Renal pelvis (tissue), 4 donors: ENCODE measurements around the gene TAF6. TPM values are rescaled to one million over a fixed set of nuclear protein-coding genes. Genes with fewer than 3 reads are reported as not detected.

ENCODE experiments used
- DNase-seq: peaks from one replicate; pipeline ENCODE4 v3.0.0-alpha.2; 2013
- polyA plus RNA-seq, 3 donors: library from polyadenylated mRNA; unstranded; fragments of 120-200 nt; gene quantifications; one replicate each; pipeline ENCODE4 v1.2.1, GENCODE V29; 2013; ENCODE audit not compliant: insufficient read length in 3 of 3

Gene TAF6
- polyA plus RNA-seq, 3 donors, result 65.8 to 72.3 (median 69.2) TPM

DNA sequence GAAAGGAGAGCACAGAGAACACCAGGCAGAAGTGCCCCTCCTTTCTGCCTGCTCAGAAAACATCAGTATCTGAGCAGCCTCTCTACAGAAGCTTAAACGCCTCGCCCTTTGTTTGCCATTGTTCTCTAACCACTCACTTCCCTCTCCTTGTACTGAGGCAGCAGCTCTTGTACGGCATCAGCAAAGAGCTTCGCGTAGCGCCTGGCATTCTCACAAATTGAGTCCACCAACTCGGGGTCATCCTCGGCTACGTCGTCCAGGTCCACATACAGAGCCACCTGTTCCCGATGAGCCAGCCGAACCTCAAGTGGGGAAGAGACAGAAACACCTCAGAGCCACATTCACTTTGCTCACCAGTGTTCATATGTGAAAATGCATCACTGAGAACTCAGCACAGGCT lies 19.7 kb downstream of the TAF6 start:
- DNase-seq, result no peak

DNA sequence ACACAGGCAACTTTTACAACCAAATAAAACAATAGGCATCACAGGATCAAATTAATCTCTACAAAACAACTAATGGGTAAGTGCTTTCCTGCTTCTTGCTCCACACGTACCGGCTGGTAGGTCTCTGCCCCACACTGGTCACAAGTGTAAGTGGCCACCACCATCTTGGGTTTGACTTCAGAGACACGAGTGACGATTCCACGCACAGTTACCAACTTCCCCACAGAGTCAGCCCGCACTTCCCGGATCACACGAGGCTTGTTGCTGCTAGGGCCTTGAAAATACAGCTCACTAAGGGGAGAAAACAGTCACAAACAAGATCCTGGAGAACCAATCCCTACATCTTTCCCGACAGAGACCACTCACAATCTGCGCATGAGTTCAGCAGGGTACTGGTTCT lies 20.2 kb downstream of the TAF6 start:
- no peak for DNase-seq

DNA sequence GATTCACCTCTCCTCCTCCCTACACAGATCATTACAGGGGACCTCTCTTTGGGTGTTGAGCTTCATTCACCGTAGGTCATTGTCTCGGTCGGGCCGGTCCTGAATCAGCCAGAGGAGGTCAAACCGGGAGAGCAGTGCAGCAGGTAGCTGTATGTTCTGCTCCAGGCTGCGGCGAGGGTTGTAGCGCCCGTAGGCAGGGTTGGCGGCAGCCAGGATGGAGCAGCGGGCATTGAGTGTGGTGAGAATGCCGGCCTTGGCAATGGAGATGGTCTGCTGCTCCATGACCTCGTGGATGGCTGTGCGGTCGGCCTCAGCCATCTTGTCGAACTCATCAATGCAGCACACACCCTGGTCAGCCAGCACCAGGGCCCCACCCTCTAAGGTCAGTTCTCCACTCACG lies 23.5 kb downstream of the TAF6 start:
- DNase-seq, result no peak

DNA sequence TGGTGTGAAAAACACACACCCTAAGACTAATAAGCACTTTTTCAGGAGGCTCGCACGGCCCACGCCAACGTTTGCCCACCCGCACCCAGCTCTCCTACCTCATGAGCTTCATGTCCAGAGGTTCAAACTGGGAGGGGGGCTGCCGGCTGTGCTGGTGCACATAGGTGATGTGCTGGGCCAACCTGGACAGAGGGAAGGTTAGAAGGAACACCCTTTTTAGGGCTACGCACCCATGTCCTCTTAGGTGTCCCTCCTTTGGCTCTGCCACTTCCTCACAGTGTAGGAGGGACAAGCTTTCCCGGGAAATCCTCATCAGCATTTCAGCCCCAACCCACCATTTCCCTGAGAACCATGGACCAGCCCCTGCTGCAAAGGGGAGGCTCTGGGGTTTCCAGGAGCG lies 23.9 kb downstream of the TAF6 start:
- DNase-seq, result no peak

DNA sequence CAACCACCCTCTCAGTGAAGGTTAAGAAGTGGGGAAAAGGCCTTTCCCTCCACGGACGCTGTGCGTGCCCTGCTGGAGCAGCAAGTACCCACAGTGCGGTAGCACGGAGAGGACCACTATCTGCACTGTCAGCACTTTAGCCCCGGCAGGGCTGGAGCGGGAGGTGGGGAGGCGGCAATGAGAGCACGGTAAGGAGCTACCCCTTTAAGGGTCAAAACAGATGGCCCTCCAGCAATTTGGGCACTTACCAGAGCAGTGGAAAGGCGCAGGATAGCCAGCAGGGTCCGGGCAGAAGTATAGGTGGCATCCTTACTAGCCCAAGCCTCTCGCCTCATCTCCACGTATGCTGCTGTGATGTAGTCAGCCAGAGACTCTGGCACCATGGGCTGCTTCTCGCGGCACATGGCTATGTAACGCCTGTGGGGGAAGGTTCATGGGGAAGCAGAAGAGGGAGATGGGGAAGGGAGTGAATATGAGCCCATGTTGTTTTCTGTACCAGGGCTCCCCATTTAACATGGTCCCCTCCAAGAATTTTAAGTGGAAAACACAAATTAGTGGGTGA lies 25.2 kb downstream of the TAF6 start:
- no peak for DNase-seq

DNA sequence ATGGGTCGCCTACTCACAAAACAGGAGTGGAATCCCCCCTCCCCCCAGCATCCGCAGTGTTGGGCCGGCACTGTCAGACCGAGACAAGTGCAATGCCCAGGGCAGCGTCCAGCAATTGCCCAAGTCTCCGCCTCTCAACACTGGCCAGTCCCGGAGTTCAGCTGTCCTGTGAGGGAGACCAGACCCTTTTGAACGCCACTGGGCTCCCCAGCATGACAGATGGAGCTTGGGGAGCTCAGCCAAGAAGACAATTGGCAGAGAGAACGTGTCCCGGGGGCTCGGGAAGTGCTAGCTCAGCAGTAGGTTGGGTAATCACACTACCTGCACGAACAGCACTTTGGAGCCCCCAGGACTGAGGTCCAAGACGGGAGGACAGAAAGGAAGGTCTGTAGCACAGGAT lies 25.7 kb downstream of the TAF6 start:
- DNase-seq, result no peak

DNA sequence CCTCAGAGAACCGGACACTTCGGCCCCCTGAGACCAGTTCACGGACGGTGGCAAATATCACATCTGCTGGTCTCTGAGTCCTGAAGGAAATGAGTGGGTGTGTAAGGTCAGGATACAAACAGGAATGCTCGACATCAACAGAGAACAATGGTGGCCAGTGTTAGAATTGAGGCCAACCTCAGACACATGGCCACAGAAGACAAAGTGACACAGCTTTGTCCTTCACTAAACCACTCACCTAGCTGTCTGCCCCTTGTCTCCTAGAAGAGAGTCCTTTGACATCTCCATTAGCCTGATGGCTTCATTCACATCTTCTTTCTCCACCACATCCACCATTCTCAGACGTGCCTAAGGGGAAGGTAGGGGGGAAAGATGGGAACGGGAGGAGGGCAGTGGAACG lies 26.1 kb downstream of the TAF6 start:
- DNase-seq, result no peak

DNA sequence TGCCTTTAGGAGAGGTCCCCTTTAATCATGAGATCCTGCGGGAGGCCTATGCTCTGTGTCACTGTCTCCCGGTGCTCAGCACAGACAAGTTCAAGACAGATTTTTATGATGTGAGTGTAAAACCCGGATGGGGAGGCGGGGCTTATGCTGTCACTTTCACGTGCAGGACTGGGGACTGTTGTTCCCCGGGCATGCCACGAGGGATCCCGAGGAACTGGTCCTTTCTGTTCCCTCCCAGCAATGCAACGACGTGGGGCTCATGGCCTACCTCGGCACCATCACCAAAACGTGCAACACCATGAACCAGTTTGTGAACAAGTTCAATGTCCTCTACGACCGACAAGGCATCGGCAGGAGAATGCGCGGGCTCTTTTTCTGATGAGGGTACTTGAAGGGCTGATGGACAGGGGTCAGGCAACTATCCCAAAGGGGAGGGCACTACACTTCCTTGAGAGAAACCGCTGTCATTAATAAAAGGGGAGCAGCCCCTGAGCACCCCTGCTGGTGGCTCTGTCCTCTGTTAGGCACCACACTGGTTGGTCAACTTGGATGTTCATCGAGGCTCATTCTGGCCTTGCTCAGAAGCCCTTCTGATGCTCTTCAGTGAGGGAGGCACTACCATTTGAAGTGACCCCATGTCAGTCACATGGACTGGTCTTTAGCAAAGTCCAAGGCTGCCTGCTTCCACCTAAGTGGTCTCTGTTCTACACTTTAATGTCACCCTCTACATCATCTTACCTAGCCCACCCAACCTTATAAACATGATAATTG lies 27.6 kb downstream of the TAF6 start:
- no peak for DNase-seq

DNA sequence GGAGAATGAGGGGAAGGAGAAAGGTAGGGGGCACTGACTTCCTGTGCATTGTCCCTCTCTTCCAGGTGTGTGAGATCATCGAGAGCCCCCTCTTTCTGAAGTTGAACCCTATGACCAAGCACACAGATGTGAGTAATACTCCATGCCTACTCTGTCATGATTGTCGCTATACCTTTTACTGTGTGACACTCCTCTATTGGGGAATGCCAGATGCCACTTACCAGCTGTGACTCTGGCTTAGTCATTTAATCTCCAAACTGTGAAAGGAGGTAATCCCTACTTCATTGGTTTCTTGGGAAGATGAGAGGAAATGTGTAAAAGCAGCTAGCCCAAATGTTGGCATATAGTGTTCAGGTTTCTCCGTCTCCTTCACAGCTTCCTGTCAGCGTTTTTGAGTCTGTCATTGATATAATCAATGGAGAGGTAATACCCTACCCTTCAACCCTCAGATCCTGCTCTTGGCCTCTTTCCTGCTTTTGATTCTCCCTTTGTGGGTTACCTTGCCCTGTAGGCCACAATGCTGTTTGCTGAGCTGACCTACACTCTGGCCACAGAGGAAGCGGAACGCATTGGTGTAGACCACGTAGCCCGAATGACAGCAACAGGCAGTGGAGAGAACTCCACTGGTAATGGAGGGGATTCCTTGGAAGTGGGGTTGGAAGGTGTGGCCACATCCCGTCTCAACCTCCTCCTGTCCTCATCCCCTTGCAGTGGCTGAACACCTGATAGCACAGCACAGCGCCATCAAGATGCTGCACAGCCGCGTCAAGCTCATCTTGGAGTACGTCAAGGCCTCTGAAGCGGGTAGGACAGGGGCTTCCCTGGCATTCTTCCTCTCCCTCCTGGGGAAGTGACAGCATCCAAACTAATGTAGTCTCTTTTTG lies 28.4 kb downstream of the TAF6 start:
- no peak for DNase-seq

DNA sequence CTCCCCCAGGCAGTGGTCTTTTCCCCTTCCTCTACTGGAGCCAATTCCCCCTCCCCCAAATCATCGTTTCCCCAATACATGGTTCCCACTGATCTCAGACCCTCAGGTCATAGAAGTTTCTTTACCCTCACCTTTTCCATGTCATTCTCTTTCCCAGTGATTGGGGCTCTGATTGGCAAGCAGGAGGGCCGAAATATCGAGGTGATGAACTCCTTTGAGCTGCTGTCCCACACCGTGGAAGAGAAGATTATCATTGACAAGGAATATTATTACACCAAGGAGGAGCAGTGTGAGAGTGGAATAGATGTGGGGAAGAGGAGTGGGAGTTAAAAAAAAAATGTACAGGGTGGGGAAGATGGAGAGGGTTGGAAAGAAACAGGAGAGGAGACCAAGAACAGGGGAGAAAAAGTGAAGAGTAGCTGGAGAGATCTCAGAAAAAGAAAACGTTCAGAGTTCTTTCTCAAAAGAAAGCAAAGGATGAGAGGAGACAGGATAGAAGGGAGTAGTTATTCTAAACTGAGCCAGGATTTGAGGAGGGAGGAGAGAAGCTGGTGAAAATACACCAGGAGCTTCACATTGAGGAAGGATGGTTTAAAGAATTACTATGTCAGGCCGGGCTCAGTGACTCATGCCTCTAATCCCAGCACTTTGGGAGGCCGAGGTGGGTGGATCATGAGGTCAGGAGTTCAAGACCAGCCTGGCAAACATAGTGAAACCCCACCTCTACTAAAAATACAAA lies 29.5 kb downstream of the TAF6 start:
- DNase-seq, result no peak

DNA sequence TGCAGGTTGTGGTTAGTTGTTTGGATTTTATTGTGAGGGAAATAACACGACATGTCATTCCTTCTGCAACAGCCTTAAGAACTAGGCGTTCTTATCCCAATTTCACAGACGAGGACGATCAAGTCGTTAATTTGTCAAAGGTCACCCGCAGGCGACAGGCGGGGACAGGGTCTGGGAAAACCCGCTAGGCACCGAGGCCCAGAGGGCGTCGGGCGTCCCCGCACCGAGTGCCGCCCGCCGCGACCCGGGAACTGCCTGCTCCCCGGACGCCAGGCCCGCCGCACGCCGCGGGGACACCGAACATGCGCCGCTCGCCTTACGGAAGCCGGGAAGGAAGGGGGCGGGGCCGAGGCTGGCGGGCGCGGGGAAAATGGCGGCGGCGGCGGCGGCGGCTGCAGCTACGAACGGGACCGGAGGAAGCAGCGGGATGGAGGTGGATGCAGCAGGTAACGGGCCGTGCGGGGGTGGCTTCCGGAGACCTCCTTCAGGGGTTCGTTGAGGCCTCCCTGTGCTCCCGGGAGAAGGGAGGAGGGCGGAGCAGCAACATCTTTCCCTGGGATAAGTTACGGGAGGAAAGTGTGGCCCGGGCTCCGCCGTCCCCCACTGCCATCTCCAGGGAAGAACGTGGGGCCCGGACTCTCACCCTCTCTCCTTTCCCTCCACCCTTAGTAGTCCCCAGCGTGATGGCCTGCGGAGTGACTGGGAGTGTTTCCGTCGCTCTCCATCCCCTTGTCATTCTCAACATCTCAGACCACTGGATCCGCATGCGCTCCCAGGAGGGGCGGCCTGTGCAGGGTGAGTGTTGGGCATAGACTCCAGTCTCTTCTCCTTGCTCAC lies 30.3 kb downstream of the TAF6 start, which contains the start of gene COPS6:
Gene COPS6 (plus strand): TSS at position 349 of the 837 bp plus-strand sequence. CDS start 22 bp downstream, at position 371.
- DNase-seq, result peak; percentile 84

DNA sequence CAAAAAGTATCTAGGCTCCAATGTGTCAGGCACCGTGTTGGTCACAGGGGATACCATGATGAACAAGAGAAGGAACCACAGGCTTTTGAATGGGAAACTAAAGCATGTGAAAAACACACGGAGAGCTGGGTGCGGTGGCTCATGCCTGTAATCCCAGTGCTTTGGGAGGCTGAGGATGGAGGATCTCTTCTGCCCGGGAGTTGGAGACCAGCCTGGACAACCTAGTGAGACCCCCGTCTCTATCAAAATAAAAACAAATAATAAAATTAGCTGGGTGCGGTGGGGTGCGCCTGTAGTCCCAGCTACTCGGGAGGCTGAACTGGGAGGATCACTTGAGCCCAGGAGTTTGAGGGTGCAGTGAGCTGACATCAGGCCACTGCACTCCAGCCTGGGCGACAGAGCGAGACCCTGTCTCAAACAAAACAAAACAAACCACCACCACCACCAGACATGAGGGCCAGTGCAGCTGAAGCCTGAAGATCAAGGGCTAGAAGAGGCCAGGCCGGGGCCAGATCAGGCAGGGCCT lies 31.0 kb downstream of the TAF6 start:
- no peak for DNase-seq

DNA sequence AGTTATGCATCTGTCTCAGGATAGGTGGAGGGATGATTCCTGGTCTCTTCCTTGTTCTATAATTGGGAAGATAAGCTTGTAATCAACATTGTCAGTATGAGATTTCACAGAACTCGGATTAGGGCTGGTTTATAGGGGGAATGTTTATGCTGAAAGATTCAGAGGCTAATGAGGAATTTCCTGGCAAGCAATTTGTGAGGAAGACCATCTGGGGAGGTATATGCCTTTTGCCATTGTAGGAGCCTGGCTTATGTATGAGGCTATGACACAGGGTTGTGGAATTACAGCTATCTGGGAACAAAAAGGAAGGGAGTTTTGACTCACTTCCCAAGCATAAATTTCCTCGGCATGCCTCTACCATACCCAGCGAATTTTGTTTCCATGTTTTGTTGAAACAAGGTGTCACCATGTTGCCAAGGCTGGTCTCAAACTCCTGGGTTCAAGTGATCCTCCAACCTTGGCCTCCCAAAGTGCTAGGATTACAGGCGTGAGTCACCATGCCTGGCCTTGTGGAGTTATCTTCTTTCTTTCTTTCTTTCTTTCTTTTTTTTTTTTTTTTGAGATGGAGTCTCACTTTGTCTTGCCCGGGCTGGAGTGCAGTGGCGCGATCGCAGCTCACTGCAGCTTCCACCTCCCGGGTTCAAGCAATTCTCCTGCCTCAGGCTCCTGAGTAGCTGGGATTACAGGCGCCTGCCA lies 32.0 kb downstream of the TAF6 start:
- DNase-seq, result peak; percentile 62

DNA sequence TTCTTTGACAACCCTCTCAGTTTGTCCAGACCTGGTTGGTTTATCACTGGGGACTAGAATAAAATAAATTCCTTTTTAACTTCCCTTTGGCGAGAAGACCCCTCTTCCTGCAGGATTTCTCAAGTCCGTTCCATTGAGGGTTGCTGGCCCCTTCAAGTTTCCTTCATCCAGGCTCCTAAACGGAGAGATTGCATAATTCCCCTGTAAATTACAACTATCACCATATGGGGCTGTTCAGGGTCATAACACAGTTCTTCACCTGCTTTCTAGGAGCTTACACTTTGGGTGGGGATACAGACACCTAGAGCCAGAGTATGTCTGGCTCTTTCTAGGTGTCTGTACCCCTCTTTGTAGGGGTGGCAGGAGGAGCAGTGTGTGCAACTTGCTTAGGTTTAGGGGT lies 33.6 kb downstream of the TAF6 start:
- no peak for DNase-seq

DNA sequence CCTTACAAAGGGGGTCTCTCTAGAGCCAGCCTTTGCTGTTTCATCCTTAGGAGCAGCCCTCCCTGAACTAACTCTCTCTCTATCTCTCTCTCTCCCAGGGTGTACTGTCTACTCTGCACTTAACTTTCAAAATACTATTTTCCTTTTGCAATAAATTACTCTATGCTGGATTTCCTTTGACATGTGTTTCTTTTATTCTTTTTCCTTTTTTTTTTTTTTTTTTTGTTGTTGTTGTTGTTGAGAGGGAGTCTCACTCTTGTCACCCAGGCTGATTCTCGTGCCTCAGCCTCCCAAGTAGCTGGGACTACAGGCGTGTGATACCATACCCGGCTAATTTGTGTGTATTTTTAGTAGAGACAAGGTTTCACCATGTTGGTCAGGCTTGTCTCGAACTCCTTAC lies 36.2 kb downstream of the TAF6 start:
- no peak for DNase-seq

DNA sequence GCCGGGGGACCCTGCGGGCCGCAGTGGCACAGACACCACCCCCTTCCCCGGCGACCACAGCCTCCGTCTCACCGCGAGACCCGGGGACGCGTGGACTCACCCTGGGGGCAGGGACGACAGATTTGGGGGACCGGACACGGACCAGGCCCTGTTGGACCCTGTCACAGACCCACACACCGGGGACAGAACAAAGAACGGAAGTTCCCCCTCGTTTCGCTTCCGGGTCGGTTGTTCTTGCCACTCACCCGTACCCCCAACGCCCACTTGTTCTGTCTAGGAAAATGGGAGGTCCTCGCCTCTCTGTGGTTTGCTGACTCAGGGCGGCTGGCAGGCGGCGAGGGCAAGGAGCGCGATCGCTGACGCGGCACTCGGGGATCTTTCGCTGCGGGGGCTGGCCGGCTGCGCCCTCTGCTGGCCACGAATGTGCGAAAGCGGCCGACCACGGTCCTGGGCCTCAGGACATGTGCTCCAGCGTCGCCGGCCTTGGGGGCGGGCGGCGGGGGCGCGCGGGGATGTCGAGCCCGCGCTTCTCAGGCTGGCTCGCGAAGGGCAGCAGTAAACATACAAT lies 37.5 kb downstream of the TAF6 start, which contains the start of gene ZNF3:
Gene ZNF3 (minus strand): TSS at position 189 of the 568 bp plus-strand sequence. CDS start 4,366 bp downstream, outside the sequence.
- DNase-seq, result peak; percentile 99

DNA sequence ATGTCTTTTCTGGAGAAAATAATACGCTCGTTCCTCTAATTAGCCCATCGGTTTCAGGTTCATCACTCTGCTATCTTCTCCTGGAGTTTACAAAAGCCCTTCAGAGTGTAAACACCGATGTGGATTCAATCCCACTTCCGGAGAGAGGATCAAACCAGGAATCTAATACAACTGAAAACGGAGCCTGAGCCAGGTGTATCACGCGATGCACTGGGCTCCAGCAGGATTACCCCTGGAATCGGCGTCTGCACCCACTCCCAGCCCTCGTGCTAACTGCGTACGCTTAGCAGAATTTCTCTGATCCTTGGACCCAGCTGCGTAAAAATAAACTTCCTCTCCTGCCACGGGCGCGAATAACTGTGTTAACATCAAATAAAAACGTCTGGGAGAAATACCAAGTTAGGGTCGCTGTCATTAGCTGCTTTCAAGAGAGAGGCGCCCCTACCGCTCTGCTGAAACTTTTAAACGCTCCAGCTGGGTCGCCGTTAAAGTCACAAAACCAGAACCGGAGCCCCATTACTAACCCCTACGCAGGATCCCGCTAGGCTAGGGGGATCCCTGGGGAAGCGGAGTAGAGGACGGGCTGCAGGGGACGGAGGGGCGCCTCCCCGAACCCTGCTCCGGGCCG lies 38.1 kb downstream of the TAF6 start:
- DNase-seq, result no peak

DNA sequence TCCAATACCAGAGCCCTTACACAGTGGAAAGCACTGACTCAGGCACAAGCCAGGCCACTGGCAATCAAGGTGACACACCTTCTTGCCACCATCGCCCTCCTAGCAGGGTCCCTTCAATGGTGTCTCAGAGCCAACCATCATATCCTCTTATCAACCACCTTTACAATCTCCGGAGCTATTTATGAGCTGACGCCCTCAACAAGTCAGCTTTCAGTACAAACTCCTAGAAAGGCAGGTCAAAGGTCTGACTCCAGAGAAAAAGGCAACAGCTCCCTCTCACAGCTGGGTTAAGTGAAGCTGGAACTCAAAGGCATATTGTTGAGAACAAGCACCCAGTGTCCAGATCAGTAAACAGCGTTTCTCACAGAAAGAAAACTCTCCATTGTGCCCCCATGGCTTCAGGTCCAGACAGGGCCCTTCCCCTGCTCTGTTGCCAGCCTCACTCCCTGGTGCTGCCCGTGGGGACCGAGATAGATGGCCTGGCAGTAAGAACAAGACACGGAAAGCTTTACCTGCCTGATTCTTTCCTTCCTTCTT lies 40.1 kb downstream of the TAF6 start:
- no peak for DNase-seq

DNA sequence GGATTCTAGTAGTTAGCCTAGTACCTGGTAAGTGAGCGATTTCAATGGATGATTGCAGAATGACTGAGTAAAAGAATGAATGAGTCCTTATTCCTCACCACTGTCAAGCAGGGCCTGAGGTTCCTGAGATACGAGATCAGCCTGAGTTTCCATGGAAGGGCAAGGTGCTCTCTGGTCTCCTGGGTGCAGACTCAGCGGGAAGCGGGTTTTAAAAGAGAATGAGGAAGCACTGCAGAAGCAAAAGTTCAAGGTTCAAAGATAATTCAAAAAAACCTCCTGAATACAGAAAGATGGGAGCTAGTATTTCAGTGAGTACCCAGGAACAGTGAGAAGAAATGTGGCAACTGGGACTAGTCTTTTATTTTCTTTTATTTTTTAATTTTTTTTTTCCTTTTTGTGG lies 42.0 kb downstream of the TAF6 start:
- no peak for DNase-seq
